Putamen (tissue), 1 donor: Measurements from ENCODE around the gene USP17L26.
"Not testable (repeated sequence)": the region's sequence is repeated elsewhere in the genome, so short reads cannot be mapped to it uniquely, and the experiment has no call there.

Experiments
- DNase-seq: peaks from one replicate; pipeline ENCODE4 v3.0.0-alpha.2; 2016; ENCODE audit warnings: low spot score

The USP17L26 gene

GRCh38 chr4:9334358-9334757 lies at the start of gene USP17L26:
USP17L26 (plus strand) TSS chr4:9334658; CDS start chr4:9334658, 0 bp downstream.
- not testable (repeated sequence) for DNase-seq

GRCh38 chr4:9324191-9324590 lies 10.3 kb upstream of the USP17L26 start:
- DNase-seq = not testable (repeated sequence)

- not testable (repeated sequence) for DNase-seq
These were observed 9.6 kb upstream of the USP17L26 start, which contains the start of gene USP17L24 for GRCh38 chr4:9324865-9325264. USP17L24 (plus strand) TSS chr4:9325165; CDS start chr4:9325165, 0 bp downstream.

GRCh38 chr4:9329611-9330010 lies 4.8 kb upstream of the USP17L26 start, which contains the start of gene USP17L25:
USP17L25 (plus strand) TSS chr4:9329911; CDS start chr4:9329911, 0 bp downstream.
- not testable (repeated sequence) for DNase-seq

GRCh38 chr4:9339103-9339502 lies 4.6 kb downstream of the USP17L26 start, which contains the start of gene USP17L5:
USP17L5 (plus strand) TSS chr4:9339403; CDS start chr4:9339403, 0 bp downstream.
- DNase-seq = not testable (repeated sequence)

- DNase-seq = not testable (repeated sequence)
These were observed 9.4 kb downstream of the USP17L26 start, which contains the start of gene USP17L27 for GRCh38 chr4:9343848-9344247. USP17L27 (plus strand) TSS chr4:9344148; CDS start chr4:9344148, 0 bp downstream.

- DNase-seq = not testable (repeated sequence)
These were observed 14.1 kb downstream of the USP17L26 start, which contains the start of gene USP17L28 for GRCh38 chr4:9348593-9348992. USP17L28 (plus strand) TSS chr4:9348893; CDS start chr4:9348893, 0 bp downstream.

GRCh38 chr4:9350866-9351265 lies 16.4 kb downstream of the USP17L26 start:
- not testable (repeated sequence) for DNase-seq

GRCh38 chr4:9353338-9353737 lies 18.9 kb downstream of the USP17L26 start, which contains the start of gene USP17L29:
USP17L29 (plus strand) TSS chr4:9353638; CDS start chr4:9353638, 0 bp downstream.
- not testable (repeated sequence) for DNase-seq

GRCh38 chr4:9362829-9363228 lies 28.4 kb downstream of the USP17L26 start, which contains the start of gene USP17L30:
USP17L30 (plus strand) TSS chr4:9363129; CDS start chr4:9363129, 0 bp downstream.
- not testable (repeated sequence) for DNase-seq

GRCh38 chr4:9379881-9380280 lies 45.4 kb downstream of the USP17L26 start:
- DNase-seq = not testable (repeated sequence)

GRCh38 chr4:9381012-9381534 lies 46.6 kb downstream of the USP17L26 start:
- DNase-seq = not testable (repeated sequence)

GRCh38 chr4:9384126-9384525 lies 49.7 kb downstream of the USP17L26 start:
- DNase-seq = no peak
